NCI-H1048 (cell line): ENCODE data around the gene FAM111A.
A peak's percentile ranks its signal among the peaks of the same experiment; 100 is the strongest.

Experiments used
- DNase-seq: peaks from one replicate; lab custom pipeline; 2025; lab: John Stamatoyannopoulos, UW

Gene FAM111A

DNA sequence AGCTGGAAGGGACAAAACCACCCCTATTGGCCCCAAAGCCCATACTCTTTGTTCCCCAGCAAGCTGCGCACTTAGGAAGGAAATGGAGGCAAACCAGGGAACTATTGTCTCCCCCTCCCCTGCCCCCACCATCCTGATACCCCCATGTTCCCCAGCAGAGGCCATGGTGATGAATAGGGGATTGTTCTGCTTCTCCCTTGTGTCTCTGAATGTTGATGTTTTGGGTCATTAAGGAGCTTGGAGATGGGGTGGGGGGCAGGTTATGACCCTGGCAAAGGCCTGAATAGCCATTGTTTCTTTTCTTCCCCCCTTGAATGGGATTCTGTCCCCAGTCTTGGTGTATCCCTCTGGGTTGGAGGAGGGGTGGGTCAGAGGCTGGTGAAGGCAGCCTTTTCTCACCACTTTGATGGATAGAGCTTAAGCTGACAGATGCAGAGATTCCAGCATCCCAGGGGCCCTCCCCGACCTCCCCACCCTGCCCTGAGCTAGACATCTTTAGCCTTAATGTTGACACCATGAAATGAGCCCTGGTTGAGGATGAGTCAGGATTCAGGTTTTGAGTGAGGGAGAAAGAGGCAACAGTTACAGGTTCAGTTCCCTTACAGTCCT, 37.6 kb downstream of the FAM111A start:
- no peak for DNase-seq

DNA sequence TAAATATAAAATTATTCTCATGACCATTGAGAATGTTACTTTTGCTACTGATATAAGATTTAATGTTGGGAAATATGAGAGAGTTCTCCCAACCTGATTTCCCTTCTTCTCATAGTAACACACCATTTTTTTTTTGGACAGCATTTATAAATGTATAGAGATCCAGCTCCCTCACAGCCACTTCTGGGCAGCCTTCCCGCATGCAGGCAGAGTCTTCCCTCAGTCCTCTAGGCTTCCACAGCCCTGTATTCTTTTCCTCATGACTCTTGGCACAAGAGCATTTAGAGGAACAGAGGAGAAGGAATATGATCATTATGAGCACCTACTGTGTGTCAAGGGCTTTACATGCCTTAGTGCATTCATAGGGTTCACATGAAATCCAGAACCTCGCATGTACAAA, 38.3 kb downstream of the FAM111A start:
- DNase-seq: no peak

DNA sequence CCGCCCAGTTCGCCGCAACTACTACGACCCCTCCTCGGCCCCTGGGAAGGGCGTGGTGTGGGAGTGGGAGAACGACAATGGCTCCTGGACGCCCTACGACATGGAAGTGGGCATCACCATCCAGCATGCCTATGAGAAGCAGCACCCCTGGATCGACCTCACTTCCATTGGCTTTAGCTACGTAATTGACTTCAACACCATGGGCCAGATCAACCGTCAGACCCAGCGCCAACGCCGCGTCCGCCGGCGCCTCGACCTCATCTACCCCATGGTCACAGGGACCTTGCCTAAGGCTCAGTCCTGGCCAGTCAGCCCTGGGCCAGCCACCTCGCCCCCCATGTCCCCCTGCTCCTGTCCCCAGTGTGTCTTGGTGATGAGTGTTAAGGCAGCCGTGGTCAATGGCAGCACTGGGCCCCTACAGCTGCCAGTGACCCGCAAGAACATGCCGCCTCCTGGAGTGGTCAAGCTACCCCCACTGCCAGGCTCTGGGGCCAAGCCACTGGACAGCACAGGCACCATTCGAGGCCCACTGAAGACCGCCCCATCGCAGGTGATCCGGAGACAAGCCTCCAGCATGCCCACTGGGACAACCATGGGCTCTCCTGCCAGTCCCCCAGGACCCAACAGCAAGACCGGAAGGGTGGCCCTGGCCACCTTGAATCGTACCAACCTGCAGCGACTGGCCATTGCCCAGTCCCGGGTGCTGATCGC, 39.2 kb downstream of the FAM111A start:
- DNase-seq: no peak

DNA sequence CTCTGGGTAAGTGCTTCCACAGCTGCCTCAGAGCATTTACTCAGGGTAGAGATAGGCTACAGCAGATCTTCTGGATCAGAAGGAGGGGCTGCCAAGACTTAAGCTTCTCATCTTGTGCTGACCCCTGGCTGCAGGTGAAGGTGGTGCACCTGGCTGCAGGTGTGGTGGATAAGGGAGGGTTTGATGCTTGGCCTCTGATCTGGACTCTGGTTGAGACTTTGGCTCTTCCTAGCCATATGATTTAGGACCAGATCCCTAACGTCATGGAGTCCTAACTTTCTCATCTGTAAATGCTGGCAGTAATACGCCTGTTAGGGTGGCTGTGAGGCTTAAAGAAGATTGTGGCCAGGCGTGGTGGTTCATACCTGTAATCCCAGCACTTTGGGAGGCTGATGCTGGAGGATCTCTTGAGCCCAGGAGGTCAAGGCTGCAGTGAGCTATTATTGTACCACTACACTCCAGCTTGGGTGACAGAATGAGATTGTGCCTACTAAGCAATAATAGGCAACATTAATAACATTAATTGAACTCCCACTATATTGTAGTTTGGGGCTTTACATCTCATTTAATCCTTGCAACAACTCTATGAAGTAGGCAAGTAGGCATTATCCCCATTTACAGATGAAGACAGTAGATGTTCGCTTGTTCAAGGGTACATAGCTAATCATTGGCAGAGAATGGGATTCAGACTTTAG, 39.9 kb downstream of the FAM111A start:
- DNase-seq: no peak

DNA sequence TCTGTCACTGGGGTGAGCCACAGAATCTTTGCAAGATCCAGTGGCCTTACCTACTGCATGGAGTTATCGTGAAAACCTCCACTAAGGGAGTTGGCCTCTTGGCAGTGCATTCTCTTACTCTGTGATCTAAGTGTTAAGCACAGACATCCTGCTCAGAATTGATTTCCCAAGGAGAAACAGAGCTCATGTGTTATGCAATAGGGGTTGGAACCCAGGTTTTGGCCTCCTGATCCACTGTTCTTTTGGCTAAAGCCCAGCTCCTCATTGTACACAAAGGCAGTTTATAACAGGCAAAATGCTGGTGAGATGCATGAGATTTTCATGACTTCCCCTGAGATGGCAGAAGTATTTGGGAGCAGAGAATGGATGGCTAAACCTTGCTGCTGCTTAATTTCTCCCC, 41.1 kb downstream of the FAM111A start:
- no peak for DNase-seq

DNA sequence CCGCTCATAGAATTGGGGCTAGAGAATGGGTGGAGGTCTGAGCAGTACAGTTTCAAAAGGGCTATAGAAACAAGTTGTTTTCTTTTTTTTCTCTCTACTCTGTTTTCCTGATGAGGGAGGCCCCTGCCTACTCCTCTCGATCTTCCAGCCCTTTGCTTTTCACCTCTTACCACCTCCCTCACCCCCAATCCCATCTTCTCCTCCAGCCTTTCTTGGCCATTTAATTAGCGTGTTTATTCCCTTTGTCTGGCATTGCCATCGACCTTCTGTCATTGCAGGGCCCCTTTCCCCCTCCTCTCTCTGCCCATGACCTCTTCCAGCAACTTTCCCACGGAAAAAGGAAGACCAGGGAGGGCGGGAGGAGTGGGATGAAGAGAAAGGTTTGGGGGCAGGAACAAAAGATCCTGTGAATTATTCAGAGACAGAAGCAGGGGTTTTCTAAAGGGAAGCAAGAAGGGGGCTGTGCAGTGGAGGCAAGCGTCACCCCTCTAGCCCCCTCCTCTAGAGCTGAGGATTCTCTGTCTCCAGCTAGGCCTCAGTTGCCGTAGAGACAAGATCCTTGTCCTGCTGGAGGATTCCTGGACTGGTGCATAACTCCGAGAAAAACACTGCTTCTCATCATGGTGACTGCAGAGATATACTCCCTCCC, 42.2 kb downstream of the FAM111A start:
- DNase-seq: no peak

DNA sequence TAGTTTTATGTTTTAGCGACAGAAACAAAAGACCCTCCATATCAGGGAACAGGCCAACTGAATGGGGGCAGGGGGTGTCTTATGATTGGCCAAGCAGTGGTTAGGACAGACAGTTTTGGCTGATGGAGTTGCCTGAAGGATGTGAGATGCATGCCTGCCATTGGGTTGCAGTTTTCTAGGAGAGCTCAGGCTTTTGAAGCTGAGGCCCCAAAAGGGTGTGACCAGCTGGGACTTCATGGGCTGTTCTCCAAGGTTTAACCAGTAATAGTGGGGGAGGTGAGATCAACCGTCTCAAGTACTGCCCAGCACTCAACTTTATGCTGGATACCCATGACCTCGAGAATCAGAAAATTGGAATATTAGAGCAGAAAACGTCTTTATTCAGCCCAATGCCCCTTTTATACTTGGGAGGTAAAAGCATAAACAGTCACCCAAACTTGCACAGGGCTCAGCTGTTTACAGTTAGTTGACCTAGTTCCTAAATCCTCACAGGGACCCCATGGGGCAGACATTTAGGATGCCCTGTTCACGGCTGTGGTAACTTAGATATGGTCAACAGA, 42.8 kb downstream of the FAM111A start:
- DNase-seq: no peak

DNA sequence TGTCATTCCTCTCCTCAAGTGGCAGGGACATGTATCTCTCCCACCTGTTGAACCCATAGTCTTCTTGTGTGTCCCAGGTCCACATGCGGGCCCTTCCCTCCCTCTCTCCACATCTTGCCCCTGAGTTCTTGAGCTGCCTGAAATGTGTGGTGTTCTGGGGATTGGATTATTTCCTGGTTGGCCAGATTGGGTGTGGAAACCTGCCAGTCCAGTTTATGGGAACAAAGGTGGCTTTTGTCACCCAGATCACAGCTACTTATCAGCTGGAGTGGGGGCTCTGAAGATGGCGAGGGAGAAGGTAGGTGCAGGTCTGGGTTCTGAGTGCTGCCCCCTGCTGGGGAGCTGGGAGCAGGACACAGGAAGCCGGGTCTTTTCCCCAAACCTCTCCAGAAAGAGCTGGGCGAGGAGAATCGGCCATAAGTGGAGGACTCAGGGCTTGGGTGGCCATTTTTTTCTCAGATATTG, 43.5 kb downstream of the FAM111A start:
- DNase-seq: peak; percentile 78

DNA sequence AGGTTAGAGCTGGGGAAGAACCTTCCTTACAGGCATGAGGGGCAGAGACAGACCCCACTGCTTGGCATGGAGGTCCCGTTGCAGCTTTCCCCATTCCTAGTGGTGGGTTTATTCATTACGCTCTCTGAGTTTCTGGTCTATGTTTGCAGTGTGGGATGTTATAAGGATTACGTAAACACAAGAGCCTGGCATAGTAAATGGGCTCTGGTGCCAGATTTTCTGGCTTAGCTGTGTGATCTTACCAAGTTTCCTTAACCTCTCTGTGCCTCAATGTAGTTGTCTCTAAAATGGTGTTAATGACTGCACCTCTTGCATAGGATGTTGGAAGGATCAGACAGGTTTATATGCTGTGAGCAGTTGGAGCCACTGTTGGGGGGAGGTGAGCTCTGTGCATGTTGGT, 44.4 kb downstream of the FAM111A start:
- DNase-seq: no peak

DNA sequence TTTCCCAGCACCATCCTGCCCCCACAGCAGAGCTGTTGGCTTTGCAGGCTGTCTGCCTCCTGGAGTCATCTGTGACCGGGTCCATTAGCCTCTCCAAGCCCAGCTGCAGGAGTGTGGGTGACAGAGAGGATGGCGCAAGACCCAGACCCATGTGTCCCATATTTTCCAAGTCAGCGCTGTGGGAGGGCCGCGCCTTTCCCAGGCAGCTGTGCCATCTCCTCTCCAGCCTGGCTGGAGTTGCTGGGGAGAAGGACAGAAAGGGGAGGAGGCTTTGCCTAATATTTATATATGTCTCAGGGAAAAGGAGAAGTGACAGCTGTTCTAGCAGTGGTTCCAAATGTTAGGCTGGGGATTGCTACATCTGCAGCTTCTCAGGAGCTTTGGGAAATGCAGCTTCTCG, 44.9 kb downstream of the FAM111A start:
- no peak for DNase-seq

DNA sequence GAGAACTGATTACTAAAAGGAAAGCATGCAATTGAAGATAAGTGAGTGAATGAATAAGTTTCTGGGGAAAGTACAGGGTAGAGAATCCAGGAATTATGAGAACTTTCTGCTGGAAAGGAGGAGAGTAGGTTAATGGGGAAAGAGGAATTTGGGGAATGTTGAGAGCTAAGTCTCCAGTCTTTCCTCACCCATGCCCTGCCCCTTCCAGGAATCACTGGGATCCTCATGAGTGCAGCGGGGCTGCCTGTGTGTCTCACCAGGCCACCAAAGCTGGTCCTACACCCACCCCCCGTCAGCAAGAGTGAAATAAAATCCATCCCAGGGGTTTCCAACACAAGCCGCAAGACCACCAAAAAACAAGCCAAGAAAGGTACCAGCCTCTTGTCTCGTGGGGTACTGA, 46.3 kb downstream of the FAM111A start:
- no peak for DNase-seq

DNA sequence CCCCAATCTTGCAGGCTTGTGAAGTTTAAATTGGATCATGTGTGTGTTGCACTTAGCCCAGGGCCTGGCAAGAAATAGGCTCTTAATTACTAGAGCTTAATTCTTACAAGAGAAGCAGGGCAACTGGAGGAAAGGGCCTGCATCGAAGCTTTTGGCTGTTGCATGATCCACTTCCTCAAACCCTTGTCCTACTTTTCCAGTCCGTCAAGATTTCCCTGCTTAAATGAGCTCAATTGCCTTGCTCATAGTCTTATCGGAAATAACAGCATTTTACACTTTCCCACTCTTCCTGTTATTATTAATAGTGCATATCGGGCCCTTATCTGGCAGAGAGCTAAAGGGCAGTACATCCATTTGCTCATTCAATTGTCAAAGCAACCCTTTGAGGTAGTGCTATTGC, 47.3 kb downstream of the FAM111A start:
- DNase-seq: no peak

DNA sequence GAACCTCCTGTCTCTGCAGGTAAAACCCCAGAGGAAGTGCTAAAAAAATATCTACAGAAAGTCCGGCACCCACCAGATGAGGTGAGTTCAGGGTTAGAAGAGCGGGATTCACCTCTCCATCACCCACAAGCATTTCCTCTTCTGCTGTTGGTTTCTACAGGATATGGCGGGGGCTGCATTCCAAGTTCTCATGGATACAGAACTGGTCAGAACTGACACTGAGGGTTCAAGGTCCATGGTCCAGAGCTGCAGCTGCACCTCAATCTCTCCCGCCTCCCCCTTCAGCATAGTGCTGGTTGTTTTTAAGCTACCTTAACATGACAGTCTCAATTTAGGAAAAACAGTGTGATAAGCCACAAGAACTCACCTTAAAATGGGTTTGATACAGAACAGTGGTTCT, 48.4 kb downstream of the FAM111A start:
- no peak for DNase-seq

DNA sequence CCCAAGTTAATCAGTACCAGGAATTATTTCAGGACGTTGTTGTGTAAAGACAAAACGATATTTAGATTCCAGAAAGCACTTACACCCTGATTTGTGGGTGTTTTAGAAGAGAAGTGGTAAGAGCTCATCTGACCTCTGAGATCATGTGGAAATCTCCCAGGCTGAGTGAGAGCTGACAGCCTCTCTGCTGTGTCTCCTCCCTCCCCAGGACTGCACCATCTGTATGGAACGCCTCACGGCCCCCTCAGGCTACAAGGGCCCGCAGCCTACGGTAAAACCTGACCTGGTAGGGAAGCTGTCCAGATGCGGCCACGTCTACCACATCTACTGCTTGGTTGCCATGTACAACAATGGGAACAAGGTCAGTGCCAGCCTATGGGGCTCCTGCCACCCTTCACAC, 49.2 kb downstream of the FAM111A start:
- no peak for DNase-seq

DNA sequence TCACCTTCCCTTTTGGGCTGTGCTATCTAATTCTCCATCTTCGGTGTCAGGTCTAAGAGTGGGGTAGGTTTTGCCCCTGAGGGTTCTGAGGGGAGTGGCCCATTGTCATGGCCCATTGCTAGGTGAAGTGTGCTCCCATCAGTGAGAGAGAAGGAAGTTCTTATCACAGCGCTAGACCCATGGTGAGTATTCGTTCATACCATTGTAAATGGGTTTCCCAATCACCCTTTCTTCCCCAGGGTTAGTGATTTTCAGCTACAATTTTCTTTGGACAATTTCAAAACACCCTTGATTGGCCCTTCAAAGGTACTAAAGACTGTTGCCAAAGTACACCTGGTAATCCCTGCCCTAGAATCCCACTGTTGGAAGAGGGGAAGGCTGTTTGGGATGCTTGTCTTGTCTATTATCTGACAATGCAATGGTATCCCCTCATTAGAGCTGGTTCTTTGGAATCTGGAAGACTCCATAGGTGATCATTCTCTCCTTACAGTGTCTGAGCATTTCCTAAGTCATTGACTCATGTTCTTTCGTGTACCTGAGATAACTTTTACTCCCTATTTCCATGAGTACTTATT, 49.9 kb downstream of the FAM111A start:
- DNase-seq: no peak

DNA sequence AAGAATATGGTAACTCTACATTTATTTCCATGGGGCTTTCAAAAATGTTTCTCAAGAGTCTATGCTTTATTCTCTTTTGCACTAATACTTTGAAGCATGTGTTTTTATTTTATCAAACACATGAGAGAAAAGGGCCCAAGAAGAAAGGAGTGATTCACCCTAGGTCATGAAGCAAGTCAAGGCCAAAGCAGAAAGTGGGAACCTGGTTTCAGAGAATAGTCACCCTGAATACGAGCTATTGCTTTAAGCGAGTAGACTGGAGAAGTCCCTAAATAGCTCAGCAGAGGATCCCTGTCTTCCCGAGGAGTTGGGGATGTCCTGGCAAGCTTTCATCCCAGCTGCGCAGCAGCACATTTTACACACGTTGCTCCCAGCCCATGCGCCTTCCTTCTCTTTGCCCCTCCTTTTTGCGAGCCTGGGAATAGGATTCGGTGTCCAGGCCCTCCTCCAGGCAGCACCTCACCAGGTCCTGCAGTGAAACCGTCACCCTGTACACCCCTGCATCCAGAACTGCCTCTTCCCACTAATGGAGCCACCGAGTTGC, 51.0 kb downstream of the FAM111A start:
- DNase-seq: no peak

DNA sequence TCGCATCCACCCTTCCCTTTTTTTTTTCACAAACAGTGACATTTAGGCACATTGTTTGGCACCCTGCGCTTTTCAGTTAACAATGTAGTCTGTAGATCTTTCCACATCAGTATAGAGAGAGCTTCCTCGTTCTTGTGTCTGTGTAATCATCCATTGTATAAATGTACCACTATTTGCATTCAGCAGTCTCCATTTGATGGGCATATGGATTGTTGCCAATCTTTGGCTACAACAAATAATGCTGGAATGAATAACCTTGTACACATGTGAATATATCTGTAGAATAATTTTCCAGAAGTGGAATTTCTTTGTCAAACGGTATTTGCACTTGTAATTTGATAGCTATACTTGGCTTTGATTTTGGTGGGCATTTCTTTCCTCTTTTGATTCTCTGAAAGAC, 52.9 kb downstream of the FAM111A start:
- no peak for DNase-seq

DNA sequence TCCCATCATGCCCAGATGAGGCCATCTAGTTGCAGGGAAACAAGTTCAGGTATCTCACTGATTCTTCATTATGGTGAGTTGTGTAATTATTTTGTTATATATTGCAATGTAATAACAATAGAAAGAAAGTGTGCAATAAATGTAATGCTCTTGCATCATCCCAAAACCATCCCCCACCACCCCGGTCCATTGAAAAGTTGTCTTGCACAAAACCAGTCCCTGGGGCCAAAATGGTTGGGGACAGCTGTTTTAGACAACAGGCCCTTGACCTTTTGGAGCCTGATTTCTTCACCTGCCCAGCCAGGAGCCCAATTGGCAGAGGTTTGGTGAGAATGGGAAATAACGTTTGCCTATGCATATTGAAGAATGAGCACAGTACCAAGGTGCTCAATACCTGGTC, 54.1 kb downstream of the FAM111A start:
- no peak for DNase-seq

DNA sequence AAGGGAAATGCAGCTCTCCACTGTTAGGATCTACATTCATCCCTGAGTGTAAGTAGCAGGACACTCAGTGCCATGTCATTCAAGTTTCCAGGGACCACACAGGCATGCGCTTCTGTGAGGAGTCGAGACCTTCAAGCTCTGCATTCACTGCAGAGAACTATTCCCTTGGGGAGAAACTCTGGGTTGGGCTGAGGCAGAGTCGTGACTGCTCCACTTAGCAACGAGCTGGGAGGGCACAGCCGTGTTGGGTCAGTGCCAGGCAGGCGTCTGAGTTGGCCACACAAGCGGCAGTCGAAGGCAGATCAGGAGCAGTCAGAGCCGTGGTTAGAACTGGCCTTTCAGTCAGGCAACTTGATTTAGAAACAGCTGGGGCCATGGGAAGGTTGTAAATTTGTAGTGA, 55.3 kb downstream of the FAM111A start:
- no peak for DNase-seq

DNA sequence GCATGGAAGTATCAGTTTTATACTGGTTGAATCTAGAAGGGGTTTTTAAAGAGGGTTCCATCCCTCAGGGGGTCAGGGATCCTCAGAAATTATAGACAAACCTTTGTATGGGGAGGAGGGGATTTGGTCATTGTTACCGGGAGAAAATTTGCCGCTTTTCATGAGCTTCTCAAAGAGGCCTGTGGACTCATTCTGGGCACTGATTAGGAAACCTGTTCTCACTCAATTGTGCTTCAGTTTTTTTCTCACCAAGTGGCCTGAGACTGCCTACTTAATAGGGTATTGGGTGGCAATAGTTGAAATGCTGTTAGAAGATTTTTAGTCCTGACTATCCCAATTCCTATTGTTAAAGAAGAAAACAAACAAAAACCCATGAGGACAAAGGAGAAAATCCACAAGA, 56.1 kb downstream of the FAM111A start:
- no peak for DNase-seq

DNA sequence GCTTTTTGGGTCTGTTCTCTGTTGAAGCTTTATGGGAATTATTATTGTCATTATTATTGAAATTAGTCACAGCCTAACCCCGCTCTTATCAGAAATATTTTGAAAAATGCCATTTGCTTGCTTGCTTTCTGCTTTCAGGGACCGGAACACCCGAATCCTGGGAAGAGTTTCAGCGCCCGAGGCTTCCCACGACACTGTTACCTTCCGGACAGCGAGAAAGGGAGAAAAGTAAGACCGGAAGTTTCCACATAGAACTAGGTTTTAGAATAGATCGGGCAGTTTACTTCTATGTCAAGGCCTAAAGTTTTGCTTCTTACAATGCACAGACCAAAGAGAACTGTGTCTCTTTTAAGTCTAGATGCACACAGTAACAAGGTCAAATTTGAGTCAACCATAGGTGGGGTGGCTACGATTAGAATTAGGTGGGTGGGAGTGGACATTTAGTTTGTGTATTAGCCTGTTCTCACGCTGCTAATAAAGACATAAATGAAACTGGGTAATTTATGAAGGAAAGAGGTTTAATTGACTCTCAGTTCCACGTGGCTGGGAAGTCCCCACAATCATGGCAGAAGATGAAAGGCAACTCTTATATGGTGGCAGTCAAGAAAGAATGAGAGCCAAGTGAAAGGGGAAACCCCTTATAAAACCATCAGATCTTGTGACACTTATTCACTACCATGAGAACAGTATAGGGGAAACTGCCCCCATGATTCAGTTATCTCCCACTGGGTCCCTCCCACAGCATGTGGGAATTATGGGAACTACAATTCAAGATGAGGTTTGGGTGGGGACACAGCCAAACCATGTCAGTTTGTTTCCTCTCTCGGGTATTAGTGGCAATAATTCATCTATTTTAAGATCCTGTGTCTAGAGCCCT, 57.1 kb downstream of the FAM111A start:
- no peak for DNase-seq
